Stimulated activated CD4-positive, alpha-beta T cell treated with anti-CD3 and anti-CD28 coated beads, TNF-alpha, amount 100 ng/mL, for 4 hours (primary cell): ENCODE measurements around the gene SRRT.
"Not testable (repeated sequence)": the region's sequence is repeated elsewhere in the genome, so short reads cannot be mapped to it uniquely, and the experiment has no call there.

Experiments used
- DNase-seq, 3 experiments: peaks; one replicate each; pipeline ENCODE4 v3.0.0-alpha.2; 2020; ENCODE audit warnings: low read depth in 3 of 3

The SRRT gene

DNA sequence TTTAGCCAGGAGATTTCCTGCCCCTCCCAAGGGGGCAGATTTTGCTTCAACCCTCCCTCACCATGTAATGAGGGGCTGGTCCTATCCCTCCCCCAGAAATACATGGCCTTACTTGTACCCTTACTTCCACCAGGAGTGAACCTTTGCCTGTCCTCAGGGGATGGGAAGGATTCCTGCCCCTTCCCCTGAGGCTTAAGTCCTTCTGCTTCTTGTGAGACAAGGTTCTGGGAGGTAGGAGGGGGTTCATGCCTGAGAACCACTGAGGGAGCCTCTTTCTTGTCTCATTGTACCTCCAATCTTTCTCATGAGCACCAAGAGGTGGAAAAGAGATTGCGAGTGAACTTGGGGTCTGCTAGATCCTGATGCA lies 54.9 kb downstream of the SRRT start:
- DNase-seq = no peak

DNA sequence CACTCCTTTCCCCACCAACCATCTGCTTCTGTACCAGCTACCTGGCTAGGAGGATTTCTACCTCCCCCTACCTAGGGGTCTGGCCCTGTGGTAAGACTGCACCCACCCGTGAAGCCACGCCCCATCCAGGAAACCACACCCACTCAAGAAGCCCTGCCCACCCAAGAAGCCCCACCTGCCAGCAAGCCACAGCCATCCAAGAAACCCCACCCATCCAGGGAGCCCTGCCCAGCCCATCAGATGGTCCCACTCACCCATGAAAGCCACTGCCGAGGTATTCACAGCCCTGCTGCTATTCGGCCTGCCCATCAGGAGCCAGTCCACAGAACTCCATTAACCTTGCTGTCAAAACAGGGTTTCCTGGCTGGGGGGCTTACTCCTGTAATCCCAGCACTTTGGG lies 58.8 kb downstream of the SRRT start:
- no peak for DNase-seq

GRCh38 chr7:100935381-100935780 lies 60.5 kb downstream of the SRRT start:
- DNase-seq = not testable (repeated sequence)

- DNase-seq = not testable (repeated sequence)
Observed at GRCh38 chr7:100936167-100936566, 61.3 kb downstream of the SRRT start.
